Stimulated activated CD8-positive, alpha-beta memory T cell treated with anti-CD3 and anti-CD28 coated beads, Interleukin-4, amount 100 ng/mL, for 1 hour (primary cell): ENCODE data around the gene NAA80.

Source experiments
- DNase-seq, 2 donors: peaks; one replicate each; pipeline ENCODE4 v3.0.0-alpha.2; 2020; ENCODE audit warnings: low read depth in 2 of 2, low spot score in 1 of 2

The NAA80 gene

DNA sequence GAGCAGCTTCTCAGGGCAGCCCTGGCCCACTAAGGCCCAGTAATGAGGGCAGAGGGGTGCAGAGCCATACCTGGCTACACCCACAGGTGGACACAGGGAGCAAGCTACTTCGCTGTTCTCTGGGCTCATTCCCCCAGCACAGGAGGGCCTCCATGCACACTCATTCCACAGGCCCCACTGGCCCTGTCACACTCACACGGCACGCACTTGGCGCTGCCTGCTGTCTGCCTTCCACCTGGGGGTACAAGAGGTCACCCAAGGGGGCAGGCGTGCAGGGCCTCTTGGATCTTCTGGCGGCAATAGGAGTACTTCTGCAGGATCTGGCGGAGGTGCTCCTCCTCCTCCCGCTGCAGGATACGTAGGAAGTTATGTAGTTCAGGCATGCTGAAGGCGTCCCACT, 31.1 kb upstream of the NAA80 start:
- no peak for DNase-seq

DNA sequence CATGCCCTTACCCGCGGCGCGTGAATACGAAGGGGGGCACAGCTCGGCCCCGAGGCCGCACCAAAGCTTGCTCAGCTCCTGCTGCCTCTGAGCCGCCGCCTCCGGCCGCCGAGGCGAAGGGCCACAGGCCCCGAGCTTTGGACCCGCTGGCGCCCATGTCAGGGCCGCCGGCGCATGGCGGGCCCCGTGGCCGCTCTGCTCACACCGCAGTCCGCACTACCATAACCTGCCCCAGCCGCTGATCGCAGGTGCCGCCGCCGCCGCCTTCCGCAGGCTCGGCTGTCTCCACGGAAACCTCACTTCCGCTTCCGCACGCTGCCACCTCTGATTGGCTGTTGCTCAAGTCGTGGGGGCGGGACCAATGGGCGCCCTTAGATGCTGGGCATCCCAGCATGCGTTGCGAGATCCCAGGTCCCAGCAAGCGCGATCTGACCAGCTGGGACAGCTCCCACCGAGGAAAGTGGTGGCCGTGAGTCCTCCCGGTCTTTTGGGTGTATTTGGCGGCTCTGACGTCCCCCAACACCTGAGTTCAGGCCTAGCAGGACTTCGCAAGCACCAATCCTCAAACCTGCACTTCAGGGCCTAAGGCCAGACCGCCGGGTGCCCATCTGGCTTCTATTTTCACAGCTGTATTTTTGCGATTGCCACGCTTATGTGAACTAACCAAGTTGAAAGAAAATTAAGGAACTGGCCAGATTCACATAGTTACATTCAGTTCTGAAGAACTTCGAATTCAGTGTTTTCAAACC, 28.9 kb upstream of the NAA80 start, which contains the start of gene TUSC2:
TSS of gene TUSC2 (minus strand) at position 281 of the 749 bp plus-strand sequence. CDS start at position 157, 124 bp downstream.
- DNase-seq = peak; percentile 87 to 91

DNA sequence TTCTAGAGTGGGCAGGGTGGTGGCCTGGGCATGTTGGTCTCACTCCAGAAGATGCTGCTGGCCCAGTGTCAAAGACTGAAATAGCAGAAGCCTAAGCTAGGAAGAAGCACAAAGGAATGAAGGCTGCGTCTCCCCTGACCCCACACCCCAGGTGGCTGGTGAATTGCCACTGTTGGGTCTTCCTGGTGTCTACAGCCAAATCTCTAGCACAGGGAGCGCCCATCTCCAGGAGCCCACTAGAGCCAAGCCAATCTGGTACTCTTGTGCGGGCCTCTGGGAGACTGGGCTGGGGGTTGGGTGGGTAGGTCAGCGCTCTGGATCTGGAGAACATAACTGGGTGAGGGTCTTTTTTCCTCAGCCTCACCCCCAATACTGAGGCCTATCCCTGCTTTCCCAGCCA, 27.9 kb upstream of the NAA80 start:
- DNase-seq = no peak

DNA sequence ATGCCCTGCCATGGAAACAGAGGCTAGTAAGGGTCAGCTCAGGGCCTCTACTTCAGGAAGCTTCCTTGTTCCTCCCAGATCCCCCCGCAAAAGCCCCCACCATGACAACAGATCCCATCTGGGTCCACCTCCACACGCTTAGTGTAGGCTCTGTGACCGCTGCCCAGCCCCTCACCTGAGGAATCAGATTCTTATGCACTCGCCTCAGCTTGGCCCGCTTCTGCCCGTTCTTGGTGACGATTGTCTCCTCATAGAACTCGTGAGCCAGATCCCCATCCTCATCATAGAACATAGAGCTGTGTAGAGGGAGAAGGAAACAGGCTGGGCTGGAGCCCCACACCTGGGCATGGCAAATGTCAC, 27.0 kb upstream of the NAA80 start:
- DNase-seq = no peak

DNA sequence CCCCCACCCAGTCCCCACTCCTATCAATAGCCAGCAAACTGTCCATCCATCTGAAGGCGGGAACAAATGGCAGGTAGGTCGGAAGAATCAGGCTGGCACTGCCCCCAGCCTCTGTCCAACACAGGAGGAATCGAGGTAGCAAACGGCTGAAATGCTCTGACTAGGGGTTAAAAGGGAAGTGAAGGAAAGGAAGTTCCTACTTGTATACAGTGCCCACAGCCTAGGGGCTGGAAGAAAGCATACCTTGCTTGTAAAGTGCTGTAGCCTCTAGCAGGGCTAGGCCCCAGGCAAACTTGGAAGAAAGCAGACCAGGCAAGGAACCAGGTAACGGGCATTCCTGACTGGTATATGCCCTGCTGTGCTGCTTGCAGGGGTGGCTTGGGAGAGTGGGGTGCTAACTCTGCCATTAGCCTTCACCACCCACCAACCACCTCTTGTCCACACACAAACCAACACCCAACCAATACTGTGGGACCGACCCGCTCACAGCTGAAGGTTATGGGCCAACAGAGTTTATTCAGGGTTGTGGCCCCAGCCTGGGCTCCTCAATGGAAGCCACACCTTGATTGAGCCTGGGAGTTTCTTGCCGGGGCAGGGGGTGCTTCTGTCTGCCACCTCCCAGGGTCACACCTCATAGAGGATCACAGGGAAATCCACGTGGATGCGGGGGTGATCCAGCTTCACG, 26.4 kb upstream of the NAA80 start:
- DNase-seq = no peak

DNA sequence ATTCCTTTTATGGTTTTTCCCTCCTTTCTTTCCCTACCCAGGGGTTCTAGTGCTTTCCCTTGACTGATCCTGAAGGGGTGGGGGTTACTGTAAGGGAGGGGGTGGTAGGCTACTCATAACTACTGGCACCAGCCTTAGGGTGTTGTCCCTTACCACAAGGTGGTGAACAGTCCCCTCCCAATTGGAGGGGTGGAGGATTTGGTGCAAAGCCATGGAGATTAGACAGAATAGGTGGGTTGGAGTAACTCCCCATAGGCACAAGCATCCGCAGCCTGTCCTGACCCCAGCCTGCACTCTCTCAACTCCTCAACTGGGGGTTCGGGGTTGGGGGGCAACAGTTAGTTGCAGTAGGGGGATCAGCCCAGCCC, 25.9 kb upstream of the NAA80 start:
- no peak for DNase-seq

DNA sequence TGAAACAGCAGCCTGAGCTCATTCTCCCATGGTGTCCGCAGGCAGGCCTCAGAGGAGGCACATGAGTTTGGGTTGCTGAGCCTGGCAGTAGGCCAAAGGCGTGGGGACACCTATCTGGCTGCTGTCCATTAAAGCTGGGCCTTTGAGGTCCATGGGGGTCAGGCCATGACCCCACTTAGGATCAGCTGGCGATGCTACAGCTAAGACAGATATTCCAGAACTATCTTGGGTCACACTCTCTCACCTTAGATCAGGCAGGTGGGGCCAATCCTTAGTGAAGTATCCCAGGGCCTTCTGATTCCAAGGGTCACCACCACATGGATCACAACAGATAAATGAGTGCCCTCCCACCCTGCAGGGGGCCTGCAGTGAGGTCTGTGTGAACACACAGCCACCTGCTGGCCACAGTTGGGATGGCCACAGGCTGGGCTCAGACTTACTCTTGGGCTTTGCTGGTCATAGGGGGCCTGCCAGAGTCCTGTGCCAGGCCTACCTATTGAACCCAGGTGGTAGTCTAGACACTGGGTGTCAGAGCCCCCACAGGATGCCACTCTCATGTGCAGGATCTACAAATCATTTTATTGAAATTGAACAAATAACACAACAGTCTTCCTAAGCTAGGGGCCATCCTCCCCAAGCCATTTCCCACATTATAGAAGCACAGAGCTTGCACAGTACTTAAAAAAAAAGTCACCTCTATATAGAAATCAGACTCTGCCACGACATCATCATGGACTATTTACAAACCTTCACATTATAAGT, 25.3 kb upstream of the NAA80 start:
- no peak for DNase-seq

DNA sequence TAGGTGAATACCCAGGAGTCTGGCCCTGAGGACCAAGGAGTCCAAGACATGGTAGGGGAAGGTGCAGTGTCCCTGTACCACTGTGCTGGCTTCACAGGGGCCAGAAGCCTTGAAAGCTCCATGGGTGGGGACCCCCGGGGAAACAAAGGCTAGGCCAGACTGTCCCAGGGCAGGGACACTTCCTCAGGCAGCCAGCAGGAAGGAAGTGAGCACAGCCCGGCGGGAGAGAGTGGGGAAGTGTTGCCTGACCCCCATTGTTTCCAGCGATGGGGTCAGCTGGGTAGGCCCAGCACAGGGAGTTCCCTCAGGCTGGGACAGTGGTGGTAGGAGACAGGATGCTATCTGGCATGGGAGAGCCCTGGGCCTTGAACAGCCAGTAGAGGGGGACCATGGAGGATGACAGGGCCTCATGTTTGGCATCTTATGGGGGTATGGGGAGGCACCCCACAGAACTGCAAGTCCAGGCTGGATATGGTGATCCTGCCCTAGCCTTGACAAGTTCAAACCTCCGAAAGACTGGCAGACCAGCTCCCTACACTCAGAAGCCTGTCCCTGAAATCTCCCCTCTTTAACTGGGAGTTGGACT, 24.5 kb upstream of the NAA80 start:
- no peak for DNase-seq

DNA sequence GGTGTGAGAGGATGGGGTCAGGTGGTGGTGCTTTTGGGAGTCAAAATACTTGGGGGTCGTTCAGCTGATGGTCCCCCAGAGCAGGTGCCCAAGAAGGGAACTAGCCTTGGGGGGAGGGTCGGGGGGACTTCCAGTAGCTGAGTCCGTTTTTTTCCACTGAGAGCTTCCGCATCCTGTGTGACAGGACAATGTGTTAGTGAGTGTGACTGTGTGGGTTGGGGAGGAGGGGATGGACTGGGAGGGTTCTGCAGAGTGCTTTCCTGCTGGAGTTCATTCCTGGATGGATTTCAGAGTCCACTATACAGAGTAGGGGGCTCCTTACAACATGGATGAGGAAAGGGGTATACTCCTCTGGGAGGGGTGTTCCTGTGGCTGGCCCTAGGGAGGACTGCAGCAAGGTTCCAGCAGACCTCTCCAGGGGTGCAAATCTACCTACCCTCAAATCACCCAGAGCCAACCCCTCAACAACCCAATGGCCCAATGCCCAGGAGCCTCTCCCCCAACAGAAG, 23.9 kb upstream of the NAA80 start:
- no peak for DNase-seq

DNA sequence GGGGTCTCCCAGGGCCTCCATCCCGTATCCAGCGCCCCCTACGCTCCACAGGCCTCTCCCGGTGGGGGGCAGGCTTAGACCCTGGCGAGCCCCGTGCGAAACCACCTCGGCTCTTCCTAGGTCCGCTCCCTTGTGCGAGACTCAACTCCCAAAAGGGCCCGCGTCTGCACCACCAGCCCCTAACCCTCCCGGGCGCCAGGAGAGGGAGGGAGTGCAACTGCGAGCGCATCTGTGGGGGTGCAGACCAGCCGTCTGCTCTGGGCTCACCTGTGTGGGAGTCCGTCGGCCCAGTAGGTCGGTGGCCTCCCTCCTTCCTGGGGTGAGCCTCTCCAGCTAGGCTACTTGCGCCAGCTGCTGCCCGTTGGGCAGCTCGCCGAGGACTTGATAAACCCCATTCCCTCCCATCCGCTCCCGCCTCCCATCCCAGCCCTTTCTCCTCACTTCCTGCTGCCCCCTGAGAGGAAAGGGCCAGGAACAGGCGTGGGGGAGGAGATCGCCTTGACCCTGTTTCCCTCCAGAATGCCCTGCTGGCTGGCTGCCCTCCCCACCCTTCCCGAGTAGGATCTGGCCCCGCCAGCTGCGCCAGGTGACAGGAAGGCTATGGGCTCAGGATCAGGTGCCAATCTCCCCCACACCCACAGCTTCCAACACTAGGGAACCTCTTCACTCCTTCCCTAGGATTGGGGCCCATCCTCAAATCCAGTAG, 23.3 kb upstream of the NAA80 start, which contains the start of gene HYAL2:
TSS of gene HYAL2 (minus strand) at position 360 of the 706 bp plus-strand sequence. CDS start 2,256 bp downstream, outside the sequence.
- DNase-seq = no peak

DNA sequence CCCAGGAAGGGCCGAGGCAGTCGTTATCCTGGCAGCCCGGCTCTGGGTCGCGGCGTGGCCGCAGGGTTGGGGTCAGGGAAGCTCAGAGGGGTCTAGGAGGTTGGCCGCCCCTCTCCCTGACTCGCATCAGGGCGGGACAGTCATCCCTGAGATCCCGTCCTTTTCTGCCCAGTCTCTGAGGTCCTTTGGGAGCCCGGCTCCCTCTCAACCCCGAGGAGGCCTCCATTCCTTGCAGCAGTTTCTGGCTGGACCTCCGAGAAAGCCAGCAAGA, 22.8 kb upstream of the NAA80 start:
- no peak for DNase-seq

DNA sequence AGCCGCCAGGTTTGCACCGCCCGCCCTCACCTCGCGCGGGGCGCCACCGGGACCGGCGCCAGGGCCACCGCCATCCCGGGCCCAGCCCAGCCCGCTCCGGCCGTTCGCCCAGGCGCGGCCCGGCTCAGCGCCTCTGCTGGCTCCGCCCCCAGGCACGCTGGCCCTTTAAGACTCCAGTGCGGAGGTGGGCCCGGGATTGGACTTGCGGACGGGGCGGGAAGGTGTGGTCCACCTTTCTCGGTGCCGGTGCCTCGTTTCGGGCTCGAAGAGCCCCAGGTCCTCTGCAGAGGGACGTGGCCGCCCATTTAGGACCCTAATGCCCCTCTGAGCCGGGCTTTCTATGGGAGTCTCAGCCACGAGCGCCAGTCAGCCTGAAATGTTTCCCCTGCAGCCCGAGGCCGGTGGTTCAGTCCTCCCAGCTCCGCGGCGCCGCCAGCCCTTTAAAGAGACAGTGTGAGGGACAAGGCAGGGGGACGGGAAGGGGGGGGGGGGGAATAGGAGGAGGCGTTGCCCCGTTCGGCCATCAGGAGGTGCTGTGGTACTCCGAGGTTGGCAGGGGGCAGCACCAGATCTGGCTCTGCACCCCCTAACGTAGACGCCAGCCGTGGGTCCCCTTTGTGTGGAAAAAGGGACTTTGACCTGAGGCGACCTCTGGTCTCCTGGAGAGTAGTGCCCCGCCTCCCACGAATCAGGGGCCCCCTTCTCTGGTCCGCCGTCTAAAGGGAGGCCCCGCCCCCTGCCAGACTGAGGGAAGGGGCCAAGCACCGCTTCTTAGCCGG, 22.3 kb upstream of the NAA80 start:
- DNase-seq = peak; percentile 52 to 63

DNA sequence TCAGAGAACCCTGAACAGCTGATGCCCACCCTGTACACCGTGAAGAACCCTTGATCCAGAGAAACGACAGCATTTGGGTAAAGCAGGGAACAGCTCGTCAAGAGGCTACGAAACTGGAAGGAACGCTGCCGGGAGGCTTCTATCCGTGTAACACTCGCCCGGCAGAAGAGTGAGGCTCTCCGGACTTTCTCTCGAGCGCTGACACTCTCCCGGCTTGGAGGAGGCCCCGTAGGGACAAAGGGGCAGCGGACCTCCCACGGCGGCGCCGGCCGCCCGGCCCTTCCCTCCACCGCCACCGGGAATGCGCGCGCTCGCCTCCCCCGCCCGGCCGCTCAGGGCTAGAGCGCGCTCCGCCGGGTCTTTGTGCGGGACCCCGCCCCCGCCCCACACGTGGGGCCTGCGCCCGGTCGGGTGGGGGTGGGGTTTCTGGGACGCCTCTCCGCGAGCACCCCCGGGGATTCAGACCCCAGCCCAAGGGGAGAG, 21.7 kb upstream of the NAA80 start:
- DNase-seq = no peak

DNA sequence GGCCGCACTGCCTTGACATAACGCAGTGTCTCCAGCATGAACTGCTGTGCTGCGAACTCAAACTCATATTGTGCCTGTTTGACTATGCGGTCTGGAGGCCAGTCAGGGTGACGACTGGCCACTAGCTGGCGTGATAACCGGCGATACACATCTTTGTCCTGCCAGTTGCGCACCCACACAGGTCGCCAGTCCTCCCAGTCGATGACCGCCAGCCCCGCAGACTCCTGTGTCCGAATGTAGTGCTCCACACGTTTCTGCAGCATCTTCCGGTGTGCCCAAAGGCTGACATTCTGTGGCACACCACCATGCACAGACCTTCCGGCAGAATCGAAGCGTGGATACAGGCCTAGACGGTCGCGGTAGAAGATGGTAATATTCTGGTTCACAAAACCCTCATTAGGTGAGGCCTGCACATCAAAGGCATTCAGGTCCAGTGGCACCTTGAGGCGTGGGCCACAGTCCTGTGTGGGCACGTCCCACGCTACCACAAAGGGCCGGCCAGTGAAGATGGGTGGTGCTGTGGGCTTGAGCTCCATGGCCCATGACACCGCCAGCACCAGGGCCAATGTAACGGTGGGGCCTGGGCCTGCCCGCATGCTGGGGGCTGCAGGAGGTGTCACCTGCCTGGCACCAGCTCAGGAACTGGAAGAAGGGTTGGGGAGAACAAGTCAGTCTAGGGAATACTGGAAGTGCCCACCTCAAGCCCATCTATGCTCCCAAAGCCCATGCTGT, 20.9 kb upstream of the NAA80 start:
- no peak for DNase-seq

DNA sequence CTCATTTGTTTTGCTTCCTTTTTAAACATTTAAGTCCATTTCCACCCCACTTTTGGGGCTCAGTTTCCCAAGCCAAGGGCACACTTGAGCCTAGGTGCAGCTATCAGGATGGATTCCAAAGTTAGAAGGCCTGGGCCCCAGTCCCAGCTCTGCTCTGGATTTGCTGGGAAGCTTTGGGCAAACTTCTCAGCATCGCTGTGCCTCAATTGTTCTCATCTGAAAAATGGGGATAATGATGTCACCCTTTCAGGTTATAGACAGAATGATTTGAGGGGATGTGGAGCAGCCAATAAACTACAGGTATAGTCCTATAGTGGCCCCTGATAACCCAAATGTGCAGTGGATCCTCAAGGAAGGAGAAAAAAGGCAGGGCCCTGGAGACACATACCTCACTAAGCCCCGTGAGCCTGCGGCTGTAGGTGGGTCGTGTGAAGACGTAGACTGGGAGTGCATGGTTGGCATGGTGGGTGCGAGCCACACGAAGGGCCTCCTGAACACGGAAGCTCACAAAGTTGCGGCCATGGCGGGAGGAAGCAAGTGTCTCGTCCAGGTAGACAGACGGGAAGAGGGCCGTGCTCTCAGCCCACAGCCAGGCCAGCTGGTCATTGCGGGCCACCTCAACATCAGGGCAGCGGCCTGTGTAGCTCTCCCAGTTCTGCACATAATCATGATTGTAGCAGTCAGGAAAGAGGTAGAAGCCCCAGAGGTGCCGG, 20.1 kb upstream of the NAA80 start:
- no peak for DNase-seq

DNA sequence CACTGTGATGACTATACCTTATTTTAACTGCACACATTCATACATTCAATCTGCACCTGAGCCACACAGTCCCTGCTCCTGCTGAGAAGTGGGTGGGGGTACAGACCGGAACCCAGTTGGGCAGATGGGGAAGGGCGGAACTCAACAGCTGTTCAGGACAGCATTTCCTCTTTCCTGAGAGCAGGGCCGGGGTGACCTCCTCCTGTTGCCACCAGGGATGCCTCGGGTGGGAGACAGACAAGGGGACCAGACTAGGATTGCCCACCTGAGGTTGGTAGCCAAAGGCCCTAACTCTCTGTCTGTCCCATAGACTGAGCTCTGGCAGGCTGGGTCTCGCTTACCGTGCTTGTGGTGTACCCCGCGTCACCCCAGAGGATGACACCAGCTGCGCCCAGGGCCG, 19.4 kb upstream of the NAA80 start:
- no peak for DNase-seq

DNA sequence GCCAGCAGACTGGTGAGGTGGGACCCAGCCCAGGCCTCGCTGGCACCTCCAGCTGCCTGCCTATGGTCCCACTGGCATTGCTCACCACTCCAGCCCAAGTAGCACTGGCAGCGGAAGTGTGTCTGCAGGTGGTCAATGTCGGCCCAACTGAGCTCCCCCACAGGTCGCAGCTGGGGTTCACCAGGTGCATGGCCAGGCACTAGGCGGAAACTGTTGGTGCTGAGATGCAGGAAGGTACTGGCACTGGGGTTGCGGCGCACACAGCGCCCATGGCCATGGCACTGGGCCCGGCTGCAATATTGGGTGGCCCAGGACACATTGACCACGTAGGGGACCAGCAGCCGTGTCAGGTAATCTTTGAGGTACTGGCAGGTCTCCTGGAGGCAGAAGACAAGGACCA, 19.0 kb upstream of the NAA80 start:
- DNase-seq = no peak

DNA sequence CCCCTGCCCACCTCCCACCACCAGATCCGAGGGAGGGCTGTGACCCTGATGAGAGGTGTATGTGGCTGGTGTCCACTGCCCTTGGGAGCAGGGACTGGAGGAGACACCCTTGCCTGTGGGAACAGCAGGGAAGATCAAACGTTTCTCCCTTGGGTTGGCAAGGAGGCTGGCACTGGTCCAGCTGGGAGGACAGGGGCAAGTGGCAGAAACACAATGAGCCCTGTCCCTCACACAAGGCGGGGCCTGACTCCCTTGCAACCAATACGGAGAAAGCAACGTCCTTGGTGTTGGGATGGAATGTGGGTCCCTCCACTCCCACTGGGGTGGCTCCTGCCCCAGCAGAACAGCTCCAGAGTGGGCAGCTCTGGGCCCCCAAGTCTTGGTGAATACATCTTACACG, 18.1 kb upstream of the NAA80 start:
- DNase-seq = no peak
